IPS-11a (cell line): Measurements from ENCODE around the gene LYPD6B.

Experiments
- H3K4me3 ChIP-seq: one replicate; pipeline ENCODE4 v1.5.1; 2013; ENCODE audit warnings: low read depth, low read length, control low read depth

LYPD6B gene

DNA sequence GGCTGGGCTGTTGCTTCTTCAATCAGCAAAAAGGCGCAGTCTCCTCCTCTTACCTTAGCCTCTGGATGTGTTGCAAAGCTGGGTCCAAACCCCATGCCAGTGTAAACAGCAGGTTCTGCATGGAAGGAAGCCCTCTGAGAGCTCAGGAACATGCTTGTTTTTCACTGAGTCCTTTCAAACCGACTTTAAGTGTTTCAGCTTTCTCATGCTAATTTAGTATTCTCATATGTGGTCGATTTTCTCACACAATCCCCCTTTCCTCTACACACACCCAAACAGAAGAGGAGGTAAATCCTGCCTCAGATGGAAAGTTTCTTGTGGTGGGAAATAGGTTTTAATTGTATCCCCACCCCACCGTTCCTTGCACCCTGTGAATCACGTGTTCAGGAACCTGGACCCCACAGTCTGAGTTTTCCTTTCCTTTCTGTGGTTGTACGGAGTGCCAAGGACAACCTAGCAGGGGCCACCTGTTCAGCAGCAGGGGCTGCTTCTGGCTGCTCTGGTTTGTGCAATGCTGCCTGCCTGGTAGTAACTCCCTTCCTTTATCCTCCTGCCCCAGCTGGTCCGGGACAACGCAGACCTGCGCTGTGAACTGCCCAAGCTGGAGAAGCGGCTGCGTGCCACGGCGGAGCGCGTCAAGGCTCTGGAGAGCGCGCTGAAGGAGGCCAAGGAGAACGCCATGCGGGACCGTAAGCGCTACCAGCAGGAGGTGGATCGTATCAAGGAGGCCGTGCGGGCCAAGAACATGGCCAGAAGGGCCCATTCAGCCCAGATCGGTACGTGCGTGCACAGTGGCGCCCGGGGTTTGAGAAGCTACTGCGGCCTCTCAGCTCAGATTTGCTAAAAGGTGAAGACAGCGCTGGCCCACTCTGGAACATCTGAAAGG is 28.7 kb upstream of the LYPD6B start:
- no peak overlapping the region for H3K4me3 ChIP-seq

DNA sequence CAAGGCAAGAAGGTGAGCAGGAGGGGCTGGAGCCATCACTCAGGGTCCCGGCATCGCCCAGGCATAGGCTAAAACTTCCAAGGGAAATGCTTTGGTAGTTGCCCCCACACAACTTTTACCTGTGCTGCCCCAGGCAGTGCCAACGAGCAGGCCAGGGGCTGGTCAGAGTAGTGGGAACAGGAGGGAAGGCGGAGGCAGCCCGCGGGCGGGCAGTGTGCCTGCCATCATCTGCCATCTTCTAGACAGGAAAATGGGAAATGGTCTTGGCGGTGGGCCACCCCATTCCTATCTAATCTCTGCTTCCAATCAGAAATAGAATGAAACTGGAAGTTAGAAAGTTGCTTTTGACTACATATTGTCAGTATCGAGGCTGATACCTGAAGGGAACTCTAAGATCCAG is 26.0 kb upstream of the LYPD6B start:
- H3K4me3 ChIP-seq, result no peak overlapping the region

- H3K4me3 ChIP-seq, result no peak overlapping the region
These were observed 23.0 kb upstream of the LYPD6B start for GRCh38 chr2:149015501-149015900.

DNA sequence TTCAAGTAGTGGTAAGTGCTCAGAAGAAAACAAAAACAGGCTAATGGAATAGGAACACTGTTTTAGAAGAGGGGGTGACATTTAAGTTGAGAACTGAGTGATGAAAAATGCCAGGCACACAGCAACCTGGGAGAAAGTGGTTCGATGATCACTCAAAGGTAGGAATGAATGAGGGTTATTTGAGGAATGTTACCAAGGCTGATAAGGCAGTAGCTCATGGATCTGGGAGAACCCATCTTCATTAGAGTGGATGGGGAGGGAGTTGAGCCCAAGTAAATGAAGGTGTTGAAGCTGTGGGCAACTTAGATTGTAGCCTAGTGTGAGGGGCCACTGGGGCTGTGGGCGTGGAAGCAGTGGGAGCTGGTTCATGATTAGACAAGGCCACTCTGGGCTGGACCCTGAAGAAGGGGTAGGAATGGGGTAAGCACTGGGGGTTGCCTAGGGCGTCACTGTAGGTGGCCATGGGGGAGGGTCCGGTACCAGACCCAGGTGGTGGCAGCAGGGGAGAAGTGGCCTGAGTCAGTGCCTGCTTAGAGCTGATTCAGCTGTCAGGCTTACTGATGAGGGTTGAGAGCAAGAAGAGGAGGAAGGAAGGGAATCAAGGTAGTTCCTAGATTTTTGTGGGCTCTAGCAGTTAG is 22.5 kb upstream of the LYPD6B start:
- no peak overlapping the region for H3K4me3 ChIP-seq

GRCh38 chr2:149017116-149017985 is 21.1 kb upstream of the LYPD6B start:
- no peak overlapping the region for H3K4me3 ChIP-seq

- H3K4me3 ChIP-seq, result no peak overlapping the region
These were observed 19.5 kb upstream of the LYPD6B start for GRCh38 chr2:149018981-149019380.

GRCh38 chr2:149019768-149020167 is 18.7 kb upstream of the LYPD6B start:
- no peak overlapping the region for H3K4me3 ChIP-seq

- no peak overlapping the region for H3K4me3 ChIP-seq
These were observed 18.1 kb upstream of the LYPD6B start for GRCh38 chr2:149020432-149020851.

DNA sequence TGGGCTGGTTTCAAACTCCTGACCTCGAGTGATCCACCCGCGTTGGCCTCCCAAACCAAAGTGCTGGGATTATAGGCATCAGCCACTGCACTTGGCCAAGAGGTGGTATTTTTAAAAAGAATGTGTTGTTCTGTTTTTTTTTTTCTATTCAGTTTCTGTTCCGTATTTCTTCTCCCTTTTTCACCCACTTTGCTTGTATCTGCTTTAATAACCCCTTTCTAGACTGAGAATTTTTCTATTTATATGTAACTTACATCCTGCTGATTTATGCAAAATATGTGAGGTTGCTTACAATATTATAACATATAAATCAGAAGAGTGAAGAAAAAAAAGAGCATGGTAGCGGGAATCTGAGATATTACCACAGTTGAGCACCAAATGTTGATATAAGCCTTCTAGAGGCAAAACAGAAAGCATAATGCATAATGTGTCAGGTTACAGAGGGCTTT is 17.2 kb upstream of the LYPD6B start:
- H3K4me3 ChIP-seq, result no peak overlapping the region

DNA sequence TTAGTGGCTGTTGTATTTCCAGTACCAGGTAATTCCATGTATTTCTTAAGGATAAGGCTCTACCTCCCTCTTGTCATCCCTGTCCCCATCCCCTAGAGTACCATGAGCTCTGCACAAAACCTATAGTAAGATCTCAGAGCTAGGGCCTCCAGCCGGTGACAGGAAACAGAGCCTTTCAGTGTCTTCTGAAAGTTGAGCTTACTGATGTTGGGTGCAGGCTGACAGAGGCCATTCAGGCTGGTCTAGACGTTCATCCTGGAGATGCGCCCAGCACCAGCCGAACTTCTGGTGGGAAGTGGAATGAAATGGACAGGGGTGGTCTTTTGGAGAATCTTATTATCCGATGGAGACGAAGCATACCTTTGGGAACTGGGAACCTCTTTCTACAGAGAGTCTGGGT is 16.7 kb upstream of the LYPD6B start:
- no peak overlapping the region for H3K4me3 ChIP-seq

GRCh38 chr2:149023091-149023490 is 15.4 kb upstream of the LYPD6B start:
- no peak overlapping the region for H3K4me3 ChIP-seq

DNA sequence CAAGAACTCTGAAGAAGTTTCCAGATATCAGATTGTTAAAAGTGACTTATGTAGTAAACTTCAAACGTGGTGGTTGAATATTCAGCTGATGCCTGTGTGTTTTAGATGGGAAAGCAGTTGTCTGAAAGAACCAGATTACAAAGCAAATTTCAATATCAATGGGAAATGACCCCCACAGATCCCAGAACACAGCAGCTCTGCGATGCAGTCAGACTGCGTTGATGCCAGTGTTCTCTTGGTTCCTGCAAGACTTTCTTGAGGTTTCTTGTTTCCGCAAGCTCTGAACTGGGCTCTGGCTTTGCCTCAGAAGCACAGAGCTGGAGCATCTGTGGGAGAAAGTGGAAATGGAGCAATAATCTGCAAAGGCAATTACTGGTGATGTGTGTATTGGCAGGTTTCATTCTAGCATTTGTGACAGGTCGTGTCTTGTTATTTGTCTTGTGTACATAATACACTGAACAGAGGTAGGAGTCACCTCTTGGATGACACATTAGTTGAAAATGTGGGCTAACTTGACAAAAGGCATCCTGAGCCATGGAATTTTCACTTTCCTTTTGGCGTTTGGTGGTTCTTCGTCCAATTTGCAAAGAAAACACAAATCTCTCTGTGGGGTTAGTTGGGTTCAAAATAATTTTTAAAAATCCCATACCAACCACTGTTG is 10.8 kb upstream of the LYPD6B start:
- H3K4me3 ChIP-seq, result no peak overlapping the region

GRCh38 chr2:149028377-149028776 is 10.1 kb upstream of the LYPD6B start:
- H3K4me3 ChIP-seq, result no peak overlapping the region

DNA sequence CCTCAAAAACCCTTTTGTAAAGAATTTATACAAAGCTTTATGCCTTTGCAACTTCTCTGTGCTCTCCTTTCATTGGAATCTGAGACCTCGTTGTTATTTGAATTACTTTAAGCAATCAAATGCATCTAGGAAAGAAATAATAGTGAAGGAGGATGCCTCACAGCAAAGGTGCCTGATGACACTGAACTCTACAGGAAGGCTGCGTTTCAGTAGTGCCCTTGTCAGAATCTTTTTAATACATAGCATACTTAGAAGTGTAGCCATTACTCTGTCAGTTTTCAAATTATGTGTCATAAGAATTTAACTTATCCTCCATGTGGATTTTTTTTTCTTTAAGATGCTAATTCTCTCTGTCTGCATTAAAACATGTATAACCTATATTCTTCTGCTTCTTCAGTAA is 9.6 kb upstream of the LYPD6B start:
- H3K4me3 ChIP-seq, result no peak overlapping the region

DNA sequence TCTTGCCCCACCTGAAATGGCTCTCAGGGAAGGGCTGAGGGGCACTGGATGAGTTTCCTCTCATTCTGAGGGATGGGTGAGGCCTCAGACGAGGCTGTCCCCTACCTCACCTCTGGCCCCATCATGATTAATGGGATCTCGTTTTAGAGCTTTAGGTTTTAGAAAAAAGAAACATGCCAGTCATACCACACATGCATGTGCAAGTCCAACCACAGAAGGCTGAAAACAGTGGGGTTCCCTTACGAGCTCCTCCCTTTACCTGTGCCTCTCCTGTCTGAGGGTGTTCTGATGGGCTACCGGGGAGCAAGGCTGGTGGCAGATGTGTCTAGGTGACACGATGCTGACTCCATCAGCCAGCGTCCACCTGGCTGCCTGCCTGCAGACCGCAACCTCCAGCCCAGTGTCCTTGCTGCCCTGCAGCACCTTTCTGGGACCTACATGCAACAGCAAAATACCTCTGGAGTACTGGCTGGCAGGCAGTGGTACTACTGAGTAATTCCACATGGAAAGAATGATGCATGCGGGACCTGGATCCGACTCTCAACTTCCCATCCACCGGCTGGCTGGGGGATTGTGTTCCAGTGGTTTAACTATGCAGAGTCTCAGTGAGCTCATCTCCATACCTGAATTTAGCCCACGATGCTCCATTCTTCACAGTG is 9.1 kb upstream of the LYPD6B start:
- no peak overlapping the region for H3K4me3 ChIP-seq

DNA sequence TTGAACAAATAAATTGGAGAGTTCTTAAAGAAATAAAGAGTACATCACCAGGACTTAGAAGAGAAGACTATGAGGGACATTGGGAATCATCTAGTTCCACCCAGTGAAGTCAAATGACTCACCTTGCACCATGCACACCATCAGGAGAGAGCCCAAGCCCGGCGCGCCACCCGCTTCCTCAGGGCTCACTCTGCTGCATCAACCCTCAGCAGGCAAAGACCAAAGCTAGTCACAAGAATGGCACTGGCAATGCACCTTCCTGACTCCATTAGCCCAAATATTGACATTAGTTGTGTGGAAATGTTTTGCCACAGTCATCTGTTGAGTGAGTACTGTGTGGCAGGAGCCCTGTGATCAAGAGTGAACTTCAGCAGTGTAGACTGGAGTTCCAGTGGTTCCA is 7.1 kb upstream of the LYPD6B start:
- H3K4me3 ChIP-seq, result no peak overlapping the region

- H3K4me3 ChIP-seq, result no peak overlapping the region
These were observed 4.8 kb upstream of the LYPD6B start for GRCh38 chr2:149033716-149034115.

DNA sequence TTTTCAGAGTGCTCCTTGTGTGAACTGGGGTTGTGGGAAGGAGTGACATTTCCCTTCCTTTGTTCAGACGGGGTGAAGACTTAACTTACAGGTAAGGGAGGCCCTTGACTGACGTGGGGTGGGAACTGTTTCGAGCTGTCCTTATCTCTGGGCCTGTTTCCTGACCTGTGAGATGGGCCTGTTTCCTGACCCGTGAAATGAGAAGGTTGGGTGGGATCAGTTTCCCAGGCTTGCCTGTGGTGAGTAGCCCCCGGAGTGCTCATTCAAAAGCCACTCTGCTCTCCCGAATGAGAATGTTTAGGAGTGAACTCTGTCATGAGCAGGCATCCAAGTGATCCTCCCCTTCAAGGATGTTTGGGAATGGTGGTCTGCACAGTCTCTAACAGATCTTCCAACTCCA is 4.1 kb upstream of the LYPD6B start:
- no peak overlapping the region for H3K4me3 ChIP-seq

DNA sequence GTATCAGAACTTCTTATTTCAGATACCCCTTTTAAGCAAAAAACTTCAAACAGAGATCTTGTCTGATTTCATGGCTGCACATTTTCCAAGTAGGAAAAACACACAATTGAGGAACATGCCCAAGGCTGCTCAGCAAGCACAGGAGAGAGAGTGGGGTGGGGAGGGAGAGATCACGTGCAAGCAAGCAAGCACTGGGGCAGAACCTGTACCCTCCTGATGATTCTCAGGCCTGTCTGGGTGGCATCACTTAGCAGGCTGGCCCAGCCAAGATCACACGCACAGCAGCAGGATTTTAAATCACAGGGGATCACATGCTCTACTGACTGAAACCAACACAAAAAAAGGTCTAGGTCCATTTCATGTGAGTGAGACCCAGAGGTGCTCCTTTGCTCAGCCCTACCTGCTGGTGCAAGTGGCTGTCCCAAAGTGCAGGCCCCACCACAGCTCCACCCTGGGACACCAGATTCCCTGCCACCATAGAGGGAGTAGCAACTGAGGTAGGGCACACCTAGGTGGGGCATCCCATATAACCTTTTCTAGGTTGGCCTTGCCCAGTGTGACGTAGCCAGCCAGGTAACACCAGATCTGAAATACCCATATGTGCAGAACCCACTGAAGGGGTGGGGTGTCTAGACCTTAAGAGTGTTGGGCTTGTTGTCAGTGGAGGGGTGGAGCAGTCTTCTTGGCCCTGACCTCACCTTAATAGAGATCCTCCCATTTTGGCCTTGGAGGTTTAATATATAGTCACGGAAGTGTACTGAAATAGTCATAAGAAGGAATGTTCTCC is 1.8 kb upstream of the LYPD6B start:
- H3K4me3 ChIP-seq, result no peak overlapping the region

DNA sequence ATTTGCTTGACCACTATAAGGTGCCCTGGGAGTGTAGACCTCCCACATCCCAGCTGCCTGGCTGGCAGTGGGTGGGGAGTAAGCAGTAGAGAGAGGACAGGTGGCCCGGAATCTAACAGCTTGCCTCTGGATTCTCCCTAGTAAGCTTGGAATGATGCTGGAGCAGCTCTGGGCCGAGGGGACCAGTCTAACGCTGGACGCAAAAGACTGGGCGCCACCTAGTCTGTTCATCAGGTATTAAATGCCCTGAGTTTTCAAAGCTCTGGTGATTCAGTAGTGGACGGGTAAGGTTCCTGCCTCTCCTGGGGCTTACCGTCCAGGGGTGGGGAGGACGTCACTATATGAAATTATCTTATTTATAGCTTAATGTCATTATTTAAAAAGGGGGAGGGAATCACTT is 648 bp upstream of the LYPD6B start:
- peak overlapping the region; percentile 35 for H3K4me3 ChIP-seq
